Loucy (cell line): ENCODE data around the gene FMO5.

Source experiments
- H2AFZ ChIP-seq: fragments of 200-600 bp; sonication (generic); 2 replicates; pipeline ENCODE4 v1.6.0; 2016; ENCODE audit warnings: antibody characterized with exemption, mild to moderate bottlenecking, low read length, moderate library complexity
- H3F3A ChIP-seq: fragments of 200-600 bp; 2 replicates; pipeline ENCODE4 v1.6.0; 2016; ENCODE audit warnings: antibody characterized with exemption, low read depth, mild to moderate bottlenecking
- H3K27me3 ChIP-seq: fragments of 200-600 bp; sonication (generic); 2 replicates; pipeline ENCODE4 v1.6.1; 2014; ENCODE audit warnings: low read length, mild to moderate bottlenecking; ENCODE audit not compliant: insufficient read depth, poor library complexity, severe bottlenecking
- H3K36me3 ChIP-seq: fragments of 200-600 bp; sonication (generic); 2 replicates; pipeline ENCODE4 v1.6.1; 2016; ENCODE audit warnings: low read length; ENCODE audit not compliant: insufficient read depth
- H3K4me1 ChIP-seq: fragments of 200-600 bp; sonication (generic); 2 replicates; pipeline ENCODE4 v1.5.1; 2014; ENCODE audit warnings: low read length, mild to moderate bottlenecking; ENCODE audit not compliant: insufficient read depth, poor library complexity, severe bottlenecking
- H3K4me2 ChIP-seq: fragments of 200-600 bp; sonication (generic); 2 replicates; pipeline ENCODE4 v1.6.0; 2014; ENCODE audit warnings: antibody characterized with exemption, low read length, low read depth, mild to moderate bottlenecking; ENCODE audit not compliant: poor library complexity, severe bottlenecking
- H3K4me3 ChIP-seq: fragments of 200-600 bp; sonication (generic); 2 replicates; pipeline ENCODE4 v1.5.1; 2014; ENCODE audit warnings: low read length, mild to moderate bottlenecking, mixed read lengths; ENCODE audit not compliant: poor library complexity, severe bottlenecking
- H3K79me2 ChIP-seq: fragments of 200-600 bp; sonication (generic); 2 replicates; pipeline ENCODE4 v1.6.1; 2014; ENCODE audit warnings: low read length; ENCODE audit not compliant: insufficient read depth
- H3K9ac ChIP-seq: fragments of 200-600 bp; sonication (generic); 2 replicates; pipeline ENCODE4 v1.6.0; 2014; ENCODE audit warnings: mild to moderate bottlenecking, low read depth, low read length, moderate library complexity; ENCODE audit not compliant: poor library complexity, severe bottlenecking
- H3K9me2 ChIP-seq: fragments of 200-600 bp; sonication (generic); replicated peaks from 2 replicates; pipeline ENCODE4 v1.6.1; 2016; ENCODE audit warnings: low read depth, low read length, mixed read lengths
- H3K9me3 ChIP-seq: fragments of 200-600 bp; sonication (generic); 2 replicates; pipeline ENCODE4 v1.6.1; 2014; ENCODE audit warnings: mild to moderate bottlenecking, antibody characterized with exemption, low read length, low read depth; ENCODE audit not compliant: insufficient read depth
- H4K20me1 ChIP-seq: fragments of 200-600 bp; sonication (generic); 2 replicates; pipeline ENCODE4 v1.6.0; 2014; ENCODE audit warnings: antibody characterized with exemption, low read length, mild to moderate bottlenecking; ENCODE audit not compliant: insufficient read depth, poor library complexity, severe bottlenecking
- CTCF ChIP-seq: fragments of 200-600 bp; sonication (generic); conservative IDR thresholded peaks from 2 replicates; pipeline ENCODE4 v1.5.1; 2014; ENCODE audit warnings: mild to moderate bottlenecking, antibody characterized with exemption, low read length
- EZH2phosphoT487 ChIP-seq: fragments of 200-600 bp; IDR thresholded peaks from 2 replicates; pipeline ENCODE4 v1.6.1; 2018; ENCODE audit warnings: antibody characterized with exemption, mild to moderate bottlenecking, moderate library complexity, borderline replicate concordance

Gene FMO5

GRCh38 chr1:147207192-147207591 lies 17.9 kb downstream of the FMO5 start:
- no peak overlapping the region for H2AFZ ChIP-seq
- no peaks in the 10 kb centered on the region for H3K79me2 ChIP-seq
- no peaks in the 10 kb centered on the region for H3F3A ChIP-seq
- no peaks in the 10 kb centered on the region for H3K9me2 ChIP-seq
- no peaks in the 10 kb centered on the region for H3K27me3 ChIP-seq
- no peak overlapping the region for H3K9ac ChIP-seq
- TF ChIP-seq CTCF (no peak), EZH2phosphoT487 (no peak)
- H3K4me1 ChIP-seq = peaks cover 14% of the 10 kb centered on the region
- H3K4me3 ChIP-seq = no peak overlapping the region
- H4K20me1 ChIP-seq = no peaks in the 10 kb centered on the region
- H3K9me3 ChIP-seq = no peaks in the 10 kb centered on the region
- H3K4me2 ChIP-seq = no peak overlapping the region
- H3K36me3 ChIP-seq = no peaks in the 10 kb centered on the region

GRCh38 chr1:147204080-147204479 lies 21.1 kb downstream of the FMO5 start:
- Histone ChIP-seq H3K4me3 (no peak overlapping the region), H3K4me2 (no peak overlapping the region), H3K36me3 (no peaks in the 10 kb centered on the region), H2AFZ (no peak overlapping the region), H3F3A (no peaks in the 10 kb centered on the region), H3K4me1 (peaks cover 14% of the 10 kb centered on the region), H3K79me2 (no peaks in the 10 kb centered on the region), H3K9me3 (no peaks in the 10 kb centered on the region), H3K9me2 (no peaks in the 10 kb centered on the region), H3K27me3 (no peaks in the 10 kb centered on the region), H3K9ac (no peak overlapping the region), H4K20me1 (no peaks in the 10 kb centered on the region)
- TF ChIP-seq EZH2phosphoT487 = no peak
- no peak for TF ChIP-seq CTCF

DNA sequence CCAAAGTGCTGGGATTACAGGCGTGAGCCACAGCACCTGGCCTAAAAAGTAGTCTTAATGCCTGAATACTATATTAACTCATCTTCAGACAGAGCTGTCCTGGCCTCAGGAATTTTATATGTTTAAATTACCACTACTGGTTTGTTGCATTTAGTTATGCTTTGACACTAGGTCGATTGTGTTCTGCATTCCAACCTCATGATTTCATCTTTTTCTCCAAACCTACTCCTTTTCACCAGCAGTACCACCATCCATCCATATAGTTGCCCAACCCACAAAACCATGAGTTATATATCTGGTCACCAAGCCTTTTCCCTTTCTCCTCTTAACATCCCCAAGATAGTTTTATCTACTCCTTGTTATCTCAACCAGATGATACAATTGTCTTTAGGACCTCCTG lies 22.6 kb downstream of the FMO5 start:
- Histone ChIP-seq H3K27me3 (no peaks in the 10 kb centered on the region), H3K9me2 (no peaks in the 10 kb centered on the region), H3K4me1 (peaks cover 14% of the 10 kb centered on the region), H3K9me3 (no peaks in the 10 kb centered on the region), H4K20me1 (no peaks in the 10 kb centered on the region), H2AFZ (no peak overlapping the region), H3K36me3 (no peaks in the 10 kb centered on the region), H3F3A (no peaks in the 10 kb centered on the region), H3K4me3 (no peak overlapping the region), H3K9ac (no peak overlapping the region), H3K79me2 (no peaks in the 10 kb centered on the region), H3K4me2 (no peak overlapping the region)
- TF ChIP-seq EZH2phosphoT487 = no peak
- no peak for TF ChIP-seq CTCF
